Dedifferentiated amniotic fluid mesenchymal stem cell (primary cell): Measurements from ENCODE around the gene ATP6V1C2.
"Not testable (repeated sequence)": the region's sequence is repeated elsewhere in the genome, so short reads cannot be mapped to it uniquely, and the experiment has no call there.

Source experiments
- DNase-seq: peaks from one replicate; pipeline ENCODE4 v3.0.0-alpha.2; 2016; ENCODE audit errors: extremely low spot score

Gene ATP6V1C2

GRCh38 chr2:10768063-10768507 is 46.7 kb downstream of the ATP6V1C2 start:
- no peak for DNase-seq

- DNase-seq, result no peak
Observed at GRCh38 chr2:10770956-10771750, 49.7 kb downstream of the ATP6V1C2 start.

DNA sequence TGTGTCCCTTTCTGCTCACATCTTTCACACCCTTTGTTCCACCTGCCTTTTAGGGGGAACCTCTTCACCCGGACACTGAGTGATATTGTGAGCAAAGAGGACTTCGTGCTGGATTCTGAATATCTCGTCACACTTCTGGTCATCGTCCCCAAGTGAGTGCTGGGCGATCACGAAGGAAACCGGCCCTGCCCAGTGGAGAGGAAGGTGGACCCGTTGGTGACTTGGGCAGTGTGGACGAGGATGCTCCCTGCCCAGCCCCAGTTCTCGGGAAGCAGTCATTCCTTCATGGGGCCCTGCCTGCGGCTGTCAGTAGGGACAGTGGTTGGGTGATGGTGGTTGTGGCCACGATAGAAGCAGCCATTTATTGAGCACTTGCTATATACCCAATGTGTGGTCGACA is 50.4 kb downstream of the ATP6V1C2 start:
- no peak for DNase-seq

GRCh38 chr2:10772201-10772867 is 50.9 kb downstream of the ATP6V1C2 start:
- DNase-seq, result no peak

GRCh38 chr2:10772868-10773215 is 51.4 kb downstream of the ATP6V1C2 start:
- no peak for DNase-seq

GRCh38 chr2:10773821-10774341 is 52.5 kb downstream of the ATP6V1C2 start:
- no peak for DNase-seq

DNA sequence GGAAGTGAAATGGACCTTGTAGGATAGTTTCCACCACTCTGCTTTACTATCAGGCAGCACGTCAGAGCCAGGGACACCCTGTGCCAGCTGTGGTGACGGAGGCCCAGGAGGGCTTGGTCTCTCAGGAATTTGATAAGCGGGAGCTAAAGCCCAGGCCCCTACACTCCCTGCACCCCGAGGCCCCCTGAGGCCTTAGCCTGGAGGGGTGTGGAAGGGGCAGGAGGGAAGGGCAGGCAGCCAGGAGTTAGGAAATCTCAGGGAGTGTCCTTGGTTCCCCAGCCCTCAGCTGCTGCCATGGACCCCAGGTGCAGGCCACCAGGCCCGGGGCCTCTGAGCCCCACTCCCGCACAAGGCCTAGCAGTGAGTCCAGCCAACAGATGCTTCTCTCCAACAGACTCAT is 53.0 kb downstream of the ATP6V1C2 start:
- no peak for DNase-seq

GRCh38 chr2:10775021-10775780 is 53.8 kb downstream of the ATP6V1C2 start:
- no peak for DNase-seq

- DNase-seq, result no peak
Observed at GRCh38 chr2:10775831-10776230, 54.4 kb downstream of the ATP6V1C2 start.

DNA sequence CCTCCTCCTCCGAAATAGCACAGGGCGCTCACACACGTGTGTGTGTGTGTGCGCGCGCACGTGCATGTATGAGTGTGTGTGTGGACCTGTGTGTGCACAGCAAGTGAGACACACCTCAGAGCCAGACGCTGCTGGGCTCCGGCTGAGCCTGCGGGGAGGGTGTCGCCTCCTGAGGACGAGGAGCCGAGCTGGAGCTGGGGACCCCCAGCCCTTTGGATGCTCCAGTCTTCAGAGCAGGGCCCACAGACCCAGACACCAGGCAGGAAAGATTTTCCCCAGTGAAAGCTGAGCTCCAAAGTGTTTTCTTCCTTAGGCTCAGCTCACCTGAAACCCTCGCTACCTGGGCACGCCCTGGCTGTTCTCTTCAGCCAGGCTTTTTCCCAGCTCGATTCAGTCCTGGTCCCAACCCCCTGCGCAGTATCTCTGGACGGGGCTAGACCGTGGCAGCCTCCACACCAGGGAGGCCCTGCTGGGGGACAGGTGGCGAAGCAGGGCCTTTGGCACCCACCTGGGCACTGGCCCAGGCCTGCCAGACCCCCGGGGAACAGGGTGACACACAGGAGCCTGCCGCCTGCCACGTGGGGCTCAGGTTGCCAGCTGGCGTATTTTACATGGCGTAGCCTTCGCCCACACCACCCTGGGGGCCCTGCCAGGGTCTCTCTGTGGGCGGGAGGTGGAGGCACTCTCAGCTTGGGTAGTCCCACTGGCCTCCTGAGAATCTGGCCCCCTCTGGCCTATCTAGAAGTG is 55.0 kb downstream of the ATP6V1C2 start:
- DNase-seq, result no peak

GRCh38 chr2:10777111-10777841 is 55.8 kb downstream of the ATP6V1C2 start:
- no peak for DNase-seq

- no peak for DNase-seq
Observed at GRCh38 chr2:10777842-10778723, 56.7 kb downstream of the ATP6V1C2 start.

- no peak for DNase-seq
Observed at GRCh38 chr2:10778724-10779115, 57.3 kb downstream of the ATP6V1C2 start.

DNA sequence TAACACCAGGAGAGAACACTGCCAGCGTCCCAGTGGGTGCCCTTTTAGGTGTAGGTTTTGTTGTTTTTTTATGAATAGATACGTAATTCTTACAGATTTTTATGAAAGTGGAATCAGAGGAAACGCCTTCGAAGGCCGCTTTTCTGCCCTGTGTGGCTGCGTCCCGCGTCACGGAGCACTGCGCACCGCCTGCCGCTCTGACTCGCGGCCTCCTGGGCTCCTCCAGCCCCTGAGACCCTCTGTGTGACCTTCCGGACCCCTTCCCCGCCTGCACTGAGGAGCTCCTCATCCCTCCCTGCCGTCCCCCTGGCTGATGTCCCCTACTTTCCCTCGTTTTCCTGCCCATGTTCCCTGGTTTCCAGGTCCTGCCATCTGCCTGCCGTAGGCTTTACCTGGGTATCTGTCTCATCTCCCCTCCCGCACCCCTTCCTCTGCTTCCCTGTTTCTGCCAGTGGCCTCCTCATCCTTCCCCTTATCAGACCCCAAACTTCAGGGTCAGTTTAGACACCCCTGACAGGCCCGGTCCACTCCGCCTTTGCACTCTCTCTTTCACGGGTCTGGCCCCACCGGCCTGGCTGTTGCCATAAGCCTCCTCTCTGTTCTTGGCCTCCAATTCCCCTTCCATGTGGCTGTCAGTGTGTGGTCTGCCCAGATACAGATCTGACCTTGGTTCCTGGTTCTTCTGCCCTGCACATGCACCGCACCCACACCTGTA is 58.5 kb downstream of the ATP6V1C2 start:
- DNase-seq, result no peak

GRCh38 chr2:10780491-10780820 is 59.0 kb downstream of the ATP6V1C2 start:
- DNase-seq, result no peak

- DNase-seq, result not testable (repeated sequence)
Observed at GRCh38 chr2:10780821-10781220, 59.4 kb downstream of the ATP6V1C2 start.

GRCh38 chr2:10781746-10782145 is 60.3 kb downstream of the ATP6V1C2 start:
- no peak for DNase-seq

- no peak for DNase-seq
Observed at GRCh38 chr2:10783421-10783820, 62.0 kb downstream of the ATP6V1C2 start.

GRCh38 chr2:10784719-10785118 is 63.3 kb downstream of the ATP6V1C2 start:
- no peak for DNase-seq
